Activated CD4-positive, CD25-positive, alpha-beta regulatory T cell treated with anti-CD3 and anti-CD28 coated beads, Interleukin-2, amount 50 U/mL, for 24 hours (primary cell): ENCODE measurements around the gene ARPC4.
"Not testable (repeated sequence)": the region's sequence is repeated elsewhere in the genome, so short reads cannot be mapped to it uniquely, and the experiment has no call there.

Experiments
- ATAC-seq, 2 donors: fragments of 150-1000 bp; cut with Tn5 transposase; one replicate each; pipeline ENCODE4 v1.10.0; 2021; ENCODE audit warnings: mild to moderate bottlenecking in 1 of 2, moderate library complexity in 1 of 2

Gene ARPC4

DNA sequence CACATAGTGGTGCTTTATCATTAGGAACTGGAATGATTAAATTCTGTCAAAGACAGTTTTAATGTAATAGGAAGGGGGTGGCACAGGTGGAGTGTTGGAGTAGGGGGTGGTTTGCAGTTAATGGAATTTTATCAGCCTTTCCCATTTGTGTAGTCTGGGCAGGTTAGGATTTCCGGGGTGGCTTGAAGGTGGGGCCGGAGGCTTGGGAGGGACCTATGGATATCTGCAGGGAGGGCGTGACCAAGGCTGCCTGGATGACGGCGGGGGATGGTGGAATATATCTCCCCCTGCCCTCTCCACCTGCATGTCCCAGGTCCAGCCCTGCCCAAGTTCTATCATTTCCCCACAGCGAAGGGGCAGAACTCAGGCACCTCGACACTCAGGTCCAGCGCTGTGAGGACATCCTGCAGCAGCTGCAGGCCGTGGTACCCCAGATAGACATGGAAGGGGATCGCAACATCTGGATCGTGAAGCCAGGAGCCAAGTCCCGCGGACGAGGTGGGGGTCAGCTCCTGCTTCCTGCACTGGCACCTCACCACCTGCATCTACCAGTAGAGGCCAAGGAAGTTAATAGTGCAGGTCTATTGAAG, 32.7 kb downstream of the ARPC4 start:
- ATAC-seq, result no peak

DNA sequence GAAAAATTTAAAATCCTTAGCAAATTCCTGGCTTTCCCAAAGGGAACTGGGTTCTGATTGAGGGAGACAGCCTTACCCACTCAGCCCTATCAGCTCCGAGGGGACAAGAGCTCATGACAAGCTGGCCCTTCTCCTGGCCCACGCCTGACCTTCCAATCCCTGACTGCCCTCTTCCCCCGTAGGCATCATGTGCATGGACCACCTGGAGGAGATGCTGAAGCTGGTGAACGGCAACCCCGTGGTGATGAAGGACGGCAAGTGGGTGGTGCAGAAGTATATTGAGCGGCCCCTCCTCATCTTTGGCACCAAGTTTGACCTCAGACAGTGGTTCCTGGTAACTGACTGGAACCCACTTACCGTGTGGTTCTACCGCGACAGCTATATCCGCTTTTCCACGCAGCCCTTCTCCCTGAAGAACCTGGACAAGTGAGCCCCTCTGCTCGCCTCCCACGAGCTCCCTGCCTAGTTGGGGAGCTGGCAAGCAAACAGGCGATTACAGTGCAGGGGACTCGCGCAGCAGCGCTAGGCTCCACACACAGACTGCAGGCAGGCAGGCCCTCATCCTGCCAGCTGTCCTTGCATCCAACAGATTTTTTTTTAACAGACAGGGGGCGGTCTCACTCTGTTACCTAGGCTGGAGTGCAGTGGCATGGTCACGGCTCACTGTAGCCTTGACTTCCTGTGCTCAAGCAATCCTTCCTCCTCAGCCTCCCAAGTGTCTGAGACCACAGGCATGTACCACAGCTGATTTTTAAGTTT, 34.1 kb downstream of the ARPC4 start:
- ATAC-seq, result peak in 1 of 2 donors; percentile 66

DNA sequence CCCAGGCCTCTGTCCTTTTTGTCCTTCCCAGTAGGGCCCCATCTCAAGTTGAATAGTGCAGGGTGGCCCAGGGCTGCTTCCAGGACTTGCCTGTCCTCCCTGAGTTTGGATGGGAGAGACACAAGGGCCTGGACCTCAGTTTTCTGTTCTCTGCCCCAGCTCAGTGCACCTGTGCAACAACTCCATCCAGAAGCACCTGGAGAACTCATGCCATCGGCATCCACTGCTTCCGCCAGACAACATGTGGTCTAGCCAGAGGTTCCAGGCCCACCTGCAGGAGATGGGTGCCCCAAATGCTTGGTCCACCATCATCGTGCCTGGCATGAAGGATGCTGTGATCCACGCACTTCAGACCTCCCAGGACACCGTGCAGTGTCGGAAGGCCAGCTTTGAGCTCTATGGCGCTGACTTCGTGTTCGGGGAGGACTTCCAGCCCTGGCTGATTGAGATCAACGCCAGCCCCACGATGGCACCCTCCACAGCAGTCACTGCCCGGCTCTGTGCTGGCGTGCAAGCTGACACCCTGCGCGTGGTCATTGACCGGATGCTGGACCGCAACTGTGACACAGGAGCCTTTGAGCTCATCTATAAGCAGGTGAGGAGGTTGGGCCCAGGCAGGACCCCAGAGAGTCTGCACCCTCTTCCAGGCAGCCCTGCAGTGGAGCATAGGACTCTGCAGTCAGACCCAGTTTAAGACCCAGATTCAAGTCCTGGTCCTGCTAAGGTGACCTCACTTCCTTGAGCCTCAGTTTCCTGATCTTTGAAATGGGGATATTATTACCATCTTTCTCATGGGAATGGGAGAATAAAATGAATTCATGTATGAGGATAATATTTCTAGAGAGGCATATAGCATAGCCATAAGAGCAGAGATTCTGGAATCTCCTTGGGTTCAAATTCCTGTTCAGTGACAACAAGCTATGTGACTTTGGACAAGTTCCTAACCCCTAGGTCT, 36.2 kb downstream of the ARPC4 start:
- no peak for ATAC-seq

DNA sequence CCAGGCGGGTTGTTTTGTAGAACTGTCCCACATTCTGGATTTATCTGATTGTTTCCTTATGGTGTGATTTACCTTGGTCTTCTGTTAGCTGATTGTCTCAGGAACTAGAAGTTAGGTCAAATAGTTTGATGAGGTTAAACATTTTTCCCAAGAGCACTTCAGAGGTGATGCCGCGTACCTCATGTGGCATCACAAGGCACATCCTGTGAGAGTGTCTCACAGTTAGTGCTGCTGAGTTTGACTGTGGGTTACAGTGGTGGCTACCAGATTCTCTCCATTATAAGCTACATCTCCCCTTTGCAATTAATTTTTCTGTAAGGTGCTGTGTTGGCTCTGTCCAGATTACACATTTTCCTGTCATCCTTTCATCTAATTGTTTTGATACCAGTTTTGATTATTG, 38.4 kb downstream of the ARPC4 start:
- ATAC-seq, result no peak

DNA sequence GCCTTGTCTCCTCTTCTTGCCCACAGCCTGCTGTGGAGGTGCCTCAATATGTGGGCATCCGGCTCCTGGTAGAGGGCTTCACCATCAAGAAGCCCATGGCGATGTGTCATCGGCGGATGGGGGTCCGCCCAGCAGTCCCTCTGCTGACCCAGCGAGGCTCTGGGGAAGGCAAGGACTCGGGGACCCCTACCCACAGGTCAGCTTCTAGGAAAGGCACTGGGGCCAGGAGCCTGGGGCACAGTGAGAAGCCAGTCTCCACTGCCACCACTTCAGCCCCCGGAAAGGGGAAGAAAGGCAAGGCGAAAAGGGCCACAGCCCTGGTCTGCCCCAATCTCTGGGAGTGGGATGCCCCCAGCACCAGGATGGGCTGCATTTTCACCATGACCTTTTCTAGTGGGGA, 40.2 kb downstream of the ARPC4 start:
- no peak for ATAC-seq

DNA sequence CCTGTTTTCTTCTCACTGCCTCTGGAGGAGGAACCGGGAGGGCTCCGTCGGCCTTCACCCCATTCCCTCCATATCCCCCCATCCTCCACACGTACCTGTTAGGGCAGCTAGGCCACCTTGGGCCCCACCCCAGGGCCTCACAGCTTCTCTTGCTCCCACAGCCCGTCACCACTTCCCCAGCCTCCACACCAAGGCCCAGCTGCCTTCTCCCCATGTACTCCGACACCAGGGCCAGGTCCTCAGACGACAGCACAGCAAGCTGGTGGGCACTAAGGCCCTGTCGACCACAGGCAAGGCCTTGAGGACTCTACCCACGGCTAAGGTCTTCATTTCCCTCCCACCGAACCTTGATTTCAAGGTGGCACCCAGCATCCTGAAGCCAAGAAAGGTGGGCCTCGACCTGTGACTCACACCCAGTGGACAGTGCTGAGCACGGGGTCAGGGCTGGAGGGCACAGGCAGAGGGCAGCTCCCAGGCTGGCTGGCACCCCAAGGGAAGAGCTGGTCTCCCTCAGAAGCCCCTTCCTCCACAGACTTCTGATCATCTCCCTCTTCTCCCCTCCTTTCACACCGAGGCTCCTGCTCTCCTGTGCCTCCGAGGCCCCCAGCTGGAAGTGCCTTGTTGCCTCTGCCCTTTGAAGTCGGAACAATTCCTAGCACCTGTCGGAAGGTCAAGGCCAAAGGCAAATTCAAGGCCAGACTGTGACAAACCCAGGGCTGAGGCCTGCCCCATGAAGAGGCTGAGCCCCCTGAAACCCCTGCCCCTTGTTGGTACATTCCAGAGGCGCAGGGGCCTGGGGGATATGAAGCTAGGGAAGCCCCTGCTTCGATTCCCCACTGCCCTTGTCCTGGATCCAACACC, 41.9 kb downstream of the ARPC4 start:
- no peak for ATAC-seq

DNA sequence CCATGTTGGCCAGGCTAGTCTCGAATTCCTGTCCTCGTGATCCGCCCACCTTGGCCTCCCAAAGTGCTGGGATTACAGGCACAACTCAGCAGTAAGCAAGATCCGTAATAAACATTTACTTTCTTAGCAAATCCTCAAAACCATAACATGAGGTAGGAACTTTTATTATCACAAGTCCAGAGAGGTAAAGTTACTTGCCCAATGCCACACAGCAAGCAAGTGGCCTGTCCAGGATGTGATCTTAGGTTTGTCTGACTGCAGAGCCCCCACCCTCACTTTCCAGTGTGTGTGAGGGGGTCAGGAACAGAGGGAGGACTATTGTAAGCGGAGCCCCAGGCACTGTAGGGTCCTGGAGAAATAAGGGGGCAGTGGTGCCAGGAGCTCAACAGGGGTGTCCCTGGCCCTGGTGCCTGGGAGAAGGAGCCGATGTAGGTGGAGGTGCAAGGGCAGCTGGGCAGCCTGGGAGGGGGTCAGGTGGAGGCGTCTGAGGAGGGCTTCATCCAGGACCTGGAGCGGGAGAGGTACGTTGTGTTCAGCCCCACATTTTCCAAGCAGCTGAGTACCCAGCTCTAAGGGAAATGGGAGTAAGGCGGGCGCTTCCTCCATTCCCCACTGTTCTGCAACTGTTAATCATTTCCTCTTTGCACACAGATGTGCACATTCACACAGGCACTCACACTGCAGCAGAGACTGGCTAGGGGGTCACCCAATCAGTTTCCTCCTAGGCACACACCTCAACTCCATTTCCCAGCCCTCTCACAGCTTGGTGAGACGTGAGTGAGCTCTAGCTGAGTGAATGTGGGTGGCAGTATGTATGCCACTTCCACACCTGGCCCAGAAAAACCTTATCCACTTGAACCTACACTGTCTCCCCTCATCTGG, 45.1 kb downstream of the ARPC4 start:
- no peak for ATAC-seq

DNA sequence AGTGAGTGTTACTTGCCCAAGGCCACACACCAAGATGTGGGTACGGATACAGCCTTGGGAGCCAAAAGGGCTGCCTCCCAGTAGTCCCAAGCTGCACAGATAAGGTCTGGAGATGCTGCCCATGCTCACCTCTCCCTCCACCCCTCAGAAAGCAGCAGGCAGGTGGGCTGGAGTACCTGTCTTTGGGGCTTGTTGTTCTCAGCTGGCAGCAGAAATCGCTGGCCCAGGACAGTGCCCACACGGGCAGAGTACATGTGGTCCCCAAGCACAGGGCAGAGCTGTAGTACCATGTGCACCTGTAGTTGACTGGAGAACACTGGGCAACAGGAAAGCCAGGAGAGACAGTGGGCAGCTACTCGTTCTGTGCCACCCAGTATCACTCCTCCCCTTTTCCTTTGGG, 46.0 kb downstream of the ARPC4 start:
- ATAC-seq, result no peak

DNA sequence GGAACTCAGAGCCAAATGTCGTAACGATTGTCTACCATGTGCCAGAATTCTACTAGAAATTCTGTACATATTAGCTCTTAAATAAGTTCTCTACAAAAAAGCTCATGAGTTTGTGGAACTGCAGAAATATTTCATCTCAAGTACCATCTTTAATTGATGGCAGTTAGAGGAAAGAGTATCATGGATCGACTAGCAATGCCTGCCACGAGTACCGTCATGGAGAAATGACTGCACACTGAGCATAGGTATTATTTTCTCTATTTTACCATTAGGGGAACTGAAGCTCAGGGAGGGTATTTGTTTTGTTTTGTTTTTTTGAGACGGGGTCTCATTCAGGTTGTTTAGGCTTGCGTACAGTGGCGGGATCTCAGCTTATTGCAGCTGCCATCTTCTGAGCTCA, 48.1 kb downstream of the ARPC4 start:
- no peak for ATAC-seq

DNA sequence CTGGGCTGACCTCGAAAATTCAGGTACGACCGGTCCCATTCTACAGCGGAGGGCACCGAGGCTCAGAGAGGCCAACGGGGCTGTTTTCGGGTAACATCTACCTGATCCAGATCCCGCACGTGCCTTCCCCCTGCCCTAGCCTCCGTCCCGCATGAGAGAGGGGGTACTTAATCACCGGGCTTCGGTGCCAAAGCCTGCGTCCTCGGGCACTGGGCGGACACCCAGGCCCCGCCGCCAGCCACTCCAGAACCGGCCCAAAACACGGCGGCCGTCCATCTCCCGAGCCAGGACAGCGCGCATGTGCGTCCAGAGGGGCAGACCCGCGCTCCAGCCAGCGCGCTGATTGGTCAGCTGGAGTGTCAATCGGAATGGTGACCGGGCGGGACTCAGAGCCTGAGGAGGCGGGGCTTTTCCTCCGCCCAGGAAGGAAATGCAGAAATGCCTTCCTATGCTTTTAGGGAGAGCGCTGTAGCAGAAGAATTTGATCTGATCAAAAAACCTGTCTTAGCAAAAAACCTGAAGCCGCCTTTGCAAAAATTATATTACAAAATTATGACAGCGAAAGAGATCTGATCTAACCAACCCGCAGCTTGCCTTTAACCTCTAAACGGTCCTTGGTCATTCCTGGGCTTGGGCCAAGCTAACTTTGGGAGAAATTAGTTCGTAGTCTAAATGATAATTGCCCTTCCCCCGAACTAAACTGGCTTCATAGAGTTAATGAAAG, 51.0 kb downstream of the ARPC4 start, which contains the start of gene RPUSD3:
RPUSD3 (minus strand) TSS at position 294 of the 724 bp plus-strand sequence; CDS start at position 276, 18 bp downstream.
- peak; percentile 97 to 98 for ATAC-seq

DNA sequence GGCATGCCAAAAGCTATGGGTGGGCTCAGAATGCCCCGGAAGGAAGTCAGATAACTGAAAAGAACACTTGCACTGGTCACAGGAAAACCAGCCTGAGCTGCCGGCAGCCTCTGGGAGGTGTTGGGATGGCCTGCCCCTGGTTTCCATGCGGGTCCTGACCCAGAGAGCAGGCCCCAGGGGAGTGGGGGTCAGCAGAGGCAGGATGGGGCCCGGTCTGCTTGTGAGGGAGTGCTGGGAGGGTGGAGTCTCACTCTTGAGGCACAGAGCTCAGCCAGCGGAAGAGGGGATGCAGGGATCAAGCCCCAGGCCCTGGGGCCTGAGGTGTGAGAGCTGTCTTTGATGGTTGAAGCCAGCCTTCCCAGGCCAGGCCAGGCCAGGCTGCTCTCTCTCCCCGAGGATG, 53.3 kb downstream of the ARPC4 start:
- no peak for ATAC-seq

DNA sequence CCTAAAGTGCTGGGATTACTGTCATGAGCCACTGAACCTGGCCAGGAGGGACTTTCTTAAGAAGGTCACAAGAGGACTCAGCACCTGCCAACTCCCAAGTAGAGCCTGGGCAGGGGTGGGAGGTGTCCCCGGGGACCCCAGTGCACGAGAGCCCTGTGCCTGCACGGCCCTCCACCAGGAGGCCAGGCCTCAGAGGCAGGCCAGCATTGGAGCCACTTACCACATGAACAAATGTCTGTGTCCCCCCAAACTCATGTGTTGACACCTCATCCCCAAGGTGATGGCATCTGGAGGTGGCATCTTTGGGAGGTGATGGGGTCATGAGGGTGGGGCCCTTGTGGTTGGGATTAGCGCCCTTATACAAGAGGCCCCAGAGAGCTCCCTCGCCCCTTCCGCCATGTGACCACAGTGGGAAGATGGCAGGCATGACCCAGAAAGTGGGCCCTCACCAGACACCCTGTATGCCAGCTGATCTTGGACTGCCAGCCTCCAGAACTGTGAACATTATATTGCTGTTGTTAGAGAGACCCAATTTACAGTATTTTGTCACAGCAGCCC, 54.1 kb downstream of the ARPC4 start:
- ATAC-seq, result no peak

DNA sequence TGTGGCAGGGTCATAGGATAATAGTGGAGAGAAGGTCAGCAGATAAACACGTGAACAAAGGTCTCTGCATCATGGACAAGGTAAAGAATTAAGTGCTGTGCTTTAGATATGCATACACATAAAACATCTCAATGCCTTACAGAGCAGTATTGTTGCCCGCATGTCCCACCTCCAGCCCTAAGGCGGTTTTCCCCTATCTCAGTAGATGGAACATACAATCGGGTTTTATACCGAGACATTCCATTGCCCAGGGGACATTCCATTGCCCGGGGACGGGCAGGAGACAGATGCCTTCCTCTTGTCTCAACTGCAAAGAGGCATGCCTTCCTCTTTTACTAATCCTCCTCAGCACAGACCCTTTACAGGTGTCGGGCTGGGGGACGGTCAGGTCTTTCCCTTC, 55.0 kb downstream of the ARPC4 start:
- ATAC-seq, result not testable (repeated sequence)

DNA sequence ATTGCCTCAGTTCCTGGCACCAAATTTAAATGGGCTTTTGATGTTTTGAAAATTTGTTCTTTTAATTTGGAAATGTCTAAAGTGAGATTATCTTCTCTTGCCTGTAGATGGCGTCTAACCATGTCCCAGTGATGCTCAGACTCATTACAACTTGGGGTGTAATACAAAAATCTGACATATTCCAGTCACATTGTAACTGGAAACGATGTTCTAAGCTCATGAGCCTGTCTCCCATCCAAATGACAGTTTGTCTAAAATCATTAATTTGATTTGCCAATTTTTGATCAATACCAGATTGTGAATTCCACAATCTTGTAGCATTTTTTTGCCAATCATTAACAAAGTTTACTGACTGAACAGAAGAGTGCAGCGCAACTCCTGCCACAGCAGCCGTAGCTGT, 56.0 kb downstream of the ARPC4 start:
- ATAC-seq, result not testable (repeated sequence)

DNA sequence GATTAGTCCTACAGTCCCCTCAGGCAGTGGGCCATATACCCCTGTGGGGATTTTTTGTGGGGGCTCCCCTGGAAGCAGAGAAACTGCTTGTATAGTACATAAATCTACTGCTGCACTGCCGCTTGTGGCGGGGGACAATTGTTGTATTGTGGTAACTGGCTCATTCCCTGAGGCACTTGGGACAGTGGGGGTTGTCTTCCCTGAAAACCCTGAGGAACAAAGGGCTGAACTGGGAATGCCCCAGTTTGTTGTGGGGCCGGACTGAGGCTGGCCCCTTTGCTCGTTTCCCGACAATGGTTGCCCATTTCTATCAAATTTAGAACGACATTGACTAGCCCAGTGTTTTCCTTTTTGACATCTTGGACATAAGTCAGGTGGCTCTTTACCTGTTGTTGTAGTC, 58.5 kb downstream of the ARPC4 start:
- ATAC-seq, result not testable (repeated sequence)

DNA sequence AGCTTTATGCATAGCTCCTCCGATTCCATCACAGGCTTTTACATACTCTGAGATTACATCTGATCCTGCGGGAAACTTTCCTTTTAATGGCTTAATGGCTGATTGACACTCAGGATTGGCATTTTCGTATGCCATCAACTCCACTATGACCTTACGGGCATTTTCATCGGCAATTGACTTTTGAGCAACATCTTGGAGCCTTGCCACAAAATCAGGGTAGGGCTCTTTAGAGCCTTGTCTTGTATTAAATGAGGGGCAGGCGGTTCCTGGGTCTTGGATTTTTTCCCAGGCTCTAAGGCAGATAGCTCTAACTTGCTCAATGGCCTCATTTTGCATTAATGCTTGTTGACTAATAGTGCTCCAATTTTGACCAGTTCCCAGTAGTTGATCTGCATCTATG, 59.0 kb downstream of the ARPC4 start:
- not testable (repeated sequence) for ATAC-seq

DNA sequence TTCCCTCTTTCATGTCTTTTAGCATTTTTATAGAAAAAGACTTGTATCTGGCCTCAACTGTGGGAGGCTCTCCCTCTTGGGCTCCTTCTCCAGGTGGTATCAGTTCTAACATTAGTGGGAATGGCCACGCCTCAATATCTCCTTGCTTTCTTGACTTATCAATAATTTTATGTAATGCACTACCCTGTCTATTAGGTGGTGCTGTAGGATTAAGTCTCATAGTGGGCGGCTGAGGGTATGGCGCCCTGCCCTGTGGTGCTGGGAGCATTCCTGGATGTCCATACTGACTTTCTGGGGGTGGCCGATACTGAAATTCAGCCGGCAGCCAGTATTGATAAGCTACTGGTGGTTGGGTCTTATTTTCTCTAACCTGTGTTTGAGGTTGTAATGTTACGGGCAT, 59.6 kb downstream of the ARPC4 start:
- ATAC-seq, result no peak

DNA sequence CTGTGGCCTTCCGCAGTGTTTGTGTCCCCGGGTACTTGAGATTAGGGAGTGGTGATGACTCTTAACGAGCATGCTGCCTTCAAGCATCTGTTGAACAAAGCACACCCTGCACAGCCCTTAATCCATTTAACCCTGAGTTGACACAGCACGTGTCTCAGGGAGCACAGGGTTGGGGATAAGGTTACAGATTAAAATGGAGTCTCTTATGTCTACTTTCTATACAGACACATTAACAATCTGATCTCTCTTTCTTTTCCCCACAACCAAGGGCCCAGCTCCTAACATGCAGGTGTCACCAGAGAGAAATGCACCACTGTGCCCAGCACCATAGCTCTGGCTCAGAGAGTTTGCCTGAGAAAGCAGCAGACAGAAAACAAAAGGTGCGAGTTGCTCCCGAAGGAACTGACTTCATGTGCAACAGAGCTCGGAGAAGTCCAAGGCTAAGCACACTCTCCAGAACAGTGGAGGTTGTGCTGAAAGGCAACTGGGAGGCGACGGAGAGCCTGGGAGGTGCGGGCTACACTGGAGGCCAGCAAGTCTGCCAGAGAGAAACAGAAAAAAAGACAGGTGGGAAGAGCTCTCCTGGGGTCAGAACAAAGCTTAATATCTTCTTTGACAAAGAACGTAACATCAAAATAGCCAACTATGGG, 61.5 kb downstream of the ARPC4 start:
- not testable (repeated sequence) for ATAC-seq

DNA sequence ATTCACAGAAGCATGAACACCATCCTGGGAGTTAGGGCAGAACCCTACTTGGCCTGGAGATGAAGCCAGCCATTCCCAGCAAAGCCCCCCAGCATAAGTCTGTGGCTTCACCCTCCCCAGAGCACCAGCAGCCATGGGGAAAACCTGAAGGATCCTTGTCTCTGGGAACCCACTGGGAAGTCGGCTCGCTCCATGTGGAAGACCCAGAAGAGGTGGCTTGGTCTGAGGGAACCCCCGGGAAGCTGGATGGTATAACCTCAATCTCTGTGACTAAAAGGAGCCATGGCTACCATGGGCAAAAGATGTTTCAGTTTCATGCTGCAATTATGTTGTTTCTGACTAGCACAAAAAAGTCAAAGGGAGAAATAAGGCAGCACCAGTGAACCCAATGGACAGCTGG, 62.7 kb downstream of the ARPC4 start:
- ATAC-seq, result no peak
